ENCODE measurements around the gene PSD.

Gene PSD

DNA sequence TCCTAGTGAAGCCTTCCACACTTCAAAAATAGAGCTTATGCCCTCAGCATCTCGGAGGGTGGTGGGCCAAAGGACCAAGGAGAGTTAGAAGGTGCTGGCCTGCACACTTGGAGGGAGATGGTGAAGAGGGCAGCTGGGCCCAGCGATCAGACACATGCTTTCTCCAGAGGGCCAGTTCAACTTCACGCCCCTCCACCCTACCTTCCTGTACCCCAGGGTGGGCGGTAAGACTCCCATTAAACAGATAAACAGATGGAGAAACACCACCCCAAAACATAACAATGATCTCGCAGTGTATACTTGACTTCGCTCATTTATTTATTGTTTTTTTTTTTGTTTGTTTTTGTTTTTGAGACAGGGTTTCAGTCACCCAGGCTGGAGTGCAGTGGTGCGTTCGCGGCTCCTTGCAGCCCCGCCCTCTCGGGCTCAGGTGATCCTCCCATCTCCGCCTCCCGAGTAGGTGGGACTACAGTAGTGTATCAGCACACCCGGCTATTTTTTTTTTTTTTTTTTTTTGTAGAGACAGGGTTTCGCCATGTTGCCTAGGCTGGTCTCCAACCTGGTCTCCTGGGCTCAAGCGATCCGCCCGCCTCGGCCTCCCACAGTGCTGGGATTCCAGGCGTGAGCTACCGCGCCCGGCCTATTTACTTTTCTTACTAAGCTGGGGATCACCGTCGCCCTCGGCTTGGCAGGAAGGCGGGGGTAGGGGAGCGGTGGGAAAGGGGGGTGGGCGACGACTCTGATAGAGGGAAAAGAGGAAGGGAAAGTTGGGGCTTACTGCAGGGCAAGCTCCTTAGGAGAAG, 30.9 kb upstream of the PSD start:
- DNase-seq (ENCODE audit: insufficient read length, low spot score): peak; percentile 59
- no peak for FAIRE-seq

- DNase-seq (ENCODE audit: insufficient read length, low spot score): no peak
- no peak for FAIRE-seq
Observed at GRCh38 chr10:102444851-102445250, 26.3 kb upstream of the PSD start.

DNA sequence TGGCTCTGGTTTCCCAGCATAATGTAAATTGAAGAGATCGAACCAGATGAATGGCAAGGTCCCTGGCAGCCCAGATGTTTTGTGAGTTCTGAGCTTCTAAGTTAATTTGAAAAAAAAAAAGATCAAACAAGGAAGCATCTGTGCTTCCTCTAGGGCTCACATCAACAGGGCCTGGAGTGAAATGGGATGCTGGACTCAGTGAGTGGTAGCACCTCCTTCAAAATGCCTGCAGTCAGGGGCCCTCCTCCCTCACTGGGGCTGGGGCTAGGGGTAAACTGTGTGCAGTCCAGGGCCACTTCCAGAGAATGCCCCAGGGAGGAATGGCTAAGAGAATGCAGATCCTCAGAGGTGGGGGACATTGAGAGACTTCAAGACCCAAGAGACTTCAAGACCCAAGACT, 19.8 kb upstream of the PSD start:
- DNase-seq (ENCODE audit: insufficient read length, low spot score) (no peak), FAIRE-seq (no peak)

- FAIRE-seq: no peak
Observed at GRCh38 chr10:102437515-102437914, 18.9 kb upstream of the PSD start.

DNA sequence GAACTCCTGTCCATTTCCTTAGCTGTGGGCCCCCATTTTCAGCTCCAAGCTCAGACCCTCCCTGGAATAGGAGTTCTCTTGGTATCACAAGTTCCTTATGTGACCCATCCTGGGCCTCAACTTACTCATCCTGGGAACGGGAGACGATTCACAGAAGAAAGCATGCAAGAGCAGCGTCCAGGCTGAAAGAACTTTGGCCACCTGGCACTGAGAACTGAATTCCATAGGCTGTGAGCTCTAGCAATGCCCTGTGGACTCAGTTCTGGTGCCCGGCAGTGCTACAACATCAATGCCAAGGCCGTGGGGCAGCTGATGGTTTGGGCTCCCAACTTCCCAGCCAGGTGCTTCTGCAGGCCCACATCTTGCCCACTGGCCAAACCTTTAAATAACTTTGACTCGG, 17.7 kb upstream of the PSD start:
- DNase-seq (ENCODE audit: insufficient read length, low spot score) (no peak), FAIRE-seq (no peak)

More at GRCh38 chr10:102437515-102437914, 18.9 kb upstream of the PSD start:
- DNase-seq (ENCODE audit: insufficient read length, low spot score): no peak

DNA sequence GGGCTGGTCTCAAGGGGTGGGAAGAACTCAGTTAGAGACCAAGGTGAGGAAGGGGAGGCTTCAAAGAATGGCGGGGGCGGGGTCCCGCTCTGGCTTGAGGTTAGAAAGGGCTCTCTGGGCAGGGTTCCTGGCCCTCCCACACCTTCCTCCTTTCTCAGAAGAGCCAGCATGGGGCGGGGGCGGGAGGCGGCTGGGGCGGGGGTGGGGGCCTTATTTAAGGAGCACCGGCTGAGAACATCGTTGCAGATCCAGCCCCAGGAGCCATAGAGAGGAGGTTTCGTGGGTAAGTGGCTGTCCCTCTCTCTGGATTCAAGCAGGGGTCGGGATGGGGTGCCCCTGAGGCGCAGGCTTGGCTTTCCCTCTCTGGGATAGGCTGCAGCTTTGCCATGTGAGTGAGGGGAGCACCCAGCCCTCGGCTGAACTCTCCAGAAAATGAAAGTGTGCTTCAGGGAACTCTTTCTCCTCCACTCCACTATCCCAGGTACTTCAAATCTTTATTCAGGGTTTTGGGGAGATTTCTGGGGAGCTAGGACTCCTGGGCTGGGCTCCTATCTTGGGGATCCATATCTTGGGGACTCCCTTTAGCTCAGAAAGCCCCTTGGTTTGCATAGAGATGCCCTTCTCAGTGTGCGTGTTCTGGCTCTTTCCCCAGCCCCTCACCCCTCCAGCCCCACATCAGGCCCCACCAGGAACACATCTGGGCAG, 17.1 kb upstream of the PSD start:
- DNase-seq (ENCODE audit: insufficient read length, low spot score) (no peak), FAIRE-seq (no peak)

GRCh38 chr10:102435133-102435497, 16.5 kb upstream of the PSD start:
- no peak for FAIRE-seq
- no peak for DNase-seq (ENCODE audit: insufficient read length, low spot score)

- no peak for FAIRE-seq
Observed at GRCh38 chr10:102434394-102435132, 16.0 kb upstream of the PSD start.

GRCh38 chr10:102433619-102434046, 15.0 kb upstream of the PSD start:
- no peak for DNase-seq (ENCODE audit: insufficient read length, low spot score)
- no peak for FAIRE-seq

More at GRCh38 chr10:102434394-102435132, 16.0 kb upstream of the PSD start:
- DNase-seq (ENCODE audit: insufficient read length, low spot score): peak; percentile 40

DNA sequence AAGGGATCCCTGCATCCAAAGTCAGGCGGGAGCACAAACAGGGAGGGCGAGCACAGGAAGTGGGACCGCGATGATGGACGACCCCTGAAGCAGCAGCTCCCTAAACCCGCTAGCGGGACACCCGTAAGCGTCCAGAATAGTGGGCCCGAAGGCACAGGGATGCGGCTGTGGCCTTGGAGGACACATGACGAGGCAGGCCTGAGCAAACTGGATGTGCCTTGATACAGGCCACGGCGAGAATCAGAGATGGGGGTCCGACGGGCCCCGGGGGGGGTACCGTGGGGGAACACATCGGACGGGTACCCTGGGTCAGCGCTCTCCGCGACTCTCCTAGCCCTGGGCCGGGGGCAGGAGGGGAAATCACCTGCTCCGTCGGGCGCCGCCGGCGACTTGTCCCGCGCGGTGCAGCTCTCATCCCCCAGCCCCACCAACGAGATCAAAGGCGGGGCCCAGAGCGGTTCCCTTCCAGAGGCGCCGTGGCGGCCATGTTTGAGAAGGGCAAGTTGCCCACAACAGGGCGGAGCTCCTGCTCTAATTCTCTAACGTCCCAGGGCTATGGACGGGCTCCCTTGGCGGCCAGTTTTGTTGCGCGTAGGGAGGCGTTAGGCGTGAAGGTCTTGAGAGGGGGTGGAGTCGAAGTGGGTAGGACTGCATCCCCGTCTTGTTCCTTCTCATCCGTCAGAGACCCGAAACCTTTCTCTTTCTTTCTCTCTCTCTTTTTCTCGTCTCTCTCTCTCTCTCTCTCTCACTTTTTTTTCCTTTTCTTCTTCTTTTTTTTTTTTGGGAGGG, 13.8 kb upstream of the PSD start, which contains the start of gene CUEDC2:
Gene CUEDC2, minus strand, starts transcription at position 413 of the 789 bp plus-strand sequence. CDS start 7,386 bp downstream, outside the sequence.
- peak; percentile 91 for FAIRE-seq
- DNase-seq (ENCODE audit: insufficient read length, low spot score): peak; percentile 96

DNA sequence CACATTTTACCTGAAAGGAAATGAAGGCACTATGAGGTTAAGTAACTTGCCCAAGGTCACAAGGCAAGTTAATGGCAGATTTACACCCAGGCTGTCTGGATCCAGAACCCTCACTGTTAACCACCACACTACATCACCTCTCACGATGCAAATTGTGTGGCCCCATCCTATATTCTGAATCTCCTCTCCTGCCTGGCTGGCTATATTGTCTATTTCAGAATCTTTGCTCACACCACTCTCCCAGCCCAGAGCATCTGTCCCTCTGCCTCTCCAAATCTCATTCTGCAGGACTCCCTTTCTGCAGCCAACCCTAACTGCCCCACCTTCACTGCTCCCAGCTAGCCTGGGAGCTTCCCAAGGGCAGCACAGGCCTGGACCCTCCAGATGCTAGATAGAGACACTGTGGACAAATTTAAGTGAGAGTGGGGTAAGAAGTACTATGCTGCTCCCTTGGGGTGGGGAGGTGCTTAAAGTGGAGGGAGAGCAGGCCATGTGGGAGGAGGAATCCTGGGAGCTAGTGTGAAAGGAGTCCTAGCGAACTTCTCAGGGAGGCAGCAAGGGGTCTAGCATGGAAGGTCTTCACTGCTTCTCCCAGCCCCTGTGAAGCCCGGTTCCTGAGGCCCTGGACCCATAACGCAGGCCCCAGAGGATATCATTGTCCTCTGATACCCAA, 13.0 kb upstream of the PSD start:
- no peak for FAIRE-seq
- no peak for DNase-seq (ENCODE audit: insufficient read length, low spot score)

DNA sequence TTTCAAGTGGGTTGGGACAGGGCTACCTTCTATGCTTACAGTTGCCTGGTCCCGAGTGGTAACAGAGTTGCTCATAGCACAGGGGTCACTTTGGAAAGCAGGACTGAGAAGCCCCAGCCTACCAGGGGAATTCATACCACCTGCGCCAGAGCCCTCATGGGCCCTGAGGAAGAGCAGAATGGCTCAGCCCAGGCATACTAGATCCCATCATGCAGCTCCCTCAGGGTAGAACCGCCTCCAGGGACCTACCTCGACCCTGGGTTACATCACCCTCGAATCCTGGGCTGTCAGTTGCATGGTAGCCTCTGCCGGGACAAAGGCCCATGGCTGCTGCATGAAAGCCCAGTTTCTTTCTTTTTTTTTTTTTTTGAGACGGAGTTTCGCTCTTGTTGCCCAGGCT, 10.9 kb upstream of the PSD start:
- no peak for FAIRE-seq
- DNase-seq (ENCODE audit: insufficient read length, low spot score): no peak

GRCh38 chr10:102426803-102427287, 8.3 kb upstream of the PSD start:
- no peak for DNase-seq (ENCODE audit: insufficient read length, low spot score)
- no peak for FAIRE-seq

DNA sequence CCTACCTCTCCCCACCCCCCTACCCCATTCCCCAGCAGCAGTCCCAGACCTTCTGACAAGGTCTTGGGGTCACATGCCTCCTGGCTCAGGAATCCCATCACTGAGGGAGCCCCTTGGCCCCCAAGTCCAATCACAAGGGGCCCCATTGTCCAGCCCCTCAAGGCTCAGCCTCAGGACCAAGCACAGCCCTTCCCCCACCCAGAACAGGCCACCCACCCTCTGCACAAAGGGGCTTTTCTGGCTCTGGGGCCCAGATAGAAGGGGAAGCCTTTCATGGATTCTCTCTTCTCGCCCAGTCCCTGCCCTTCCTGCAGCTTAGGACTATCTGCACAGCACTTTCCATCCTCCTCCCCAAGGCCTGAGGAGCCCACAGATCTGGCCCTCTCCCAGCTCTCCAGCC, 6.9 kb upstream of the PSD start:
- FAIRE-seq (no peak), DNase-seq (ENCODE audit: insufficient read length, low spot score) (no peak)

DNA sequence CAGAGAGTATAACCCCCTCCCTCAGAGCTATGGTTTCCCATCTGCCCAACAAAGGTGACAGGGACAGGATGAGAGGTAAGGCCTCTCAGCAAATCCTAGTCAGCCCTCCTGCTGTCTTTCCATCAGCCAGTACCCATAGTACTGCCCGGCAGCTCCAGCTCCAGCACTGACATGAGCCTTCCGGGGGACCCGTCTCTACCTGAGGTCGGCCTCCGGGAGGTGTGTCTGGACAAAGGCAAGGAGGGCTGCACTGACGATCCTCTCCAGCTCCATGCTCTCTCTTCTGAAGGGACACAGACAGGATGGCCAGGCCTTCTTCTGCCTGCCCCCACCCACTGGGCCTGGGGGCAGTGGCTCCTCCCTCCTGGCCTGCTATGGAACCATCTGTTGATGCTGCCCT, 6.3 kb upstream of the PSD start:
- DNase-seq (ENCODE audit: insufficient read length, low spot score) (no peak), FAIRE-seq (no peak)

DNA sequence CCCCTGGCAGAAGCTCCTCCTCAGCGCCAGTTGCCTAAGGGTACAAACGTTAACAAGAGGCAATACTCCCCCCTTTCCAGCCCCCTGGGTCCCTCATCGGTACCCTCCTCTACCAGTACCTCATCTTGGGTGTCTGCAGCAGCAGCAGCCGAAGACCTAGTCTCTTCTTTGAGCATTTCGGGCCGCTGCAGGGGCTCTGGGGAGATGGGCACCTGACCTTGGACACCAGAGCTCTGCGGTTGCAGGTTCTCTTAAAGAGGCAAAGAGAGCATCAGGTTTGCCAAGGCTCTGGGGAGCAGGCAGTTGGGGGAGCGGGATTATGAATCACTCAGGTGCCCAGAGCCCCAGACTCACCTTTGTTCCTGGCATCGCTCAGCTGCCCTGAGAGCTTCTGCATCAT, 5.6 kb upstream of the PSD start:
- FAIRE-seq (no peak), DNase-seq (ENCODE audit: insufficient read length, low spot score) (no peak)

GRCh38 chr10:102423372-102423968, 4.9 kb upstream of the PSD start:
- DNase-seq (ENCODE audit: insufficient read length, low spot score): no peak
- no peak for FAIRE-seq

DNA sequence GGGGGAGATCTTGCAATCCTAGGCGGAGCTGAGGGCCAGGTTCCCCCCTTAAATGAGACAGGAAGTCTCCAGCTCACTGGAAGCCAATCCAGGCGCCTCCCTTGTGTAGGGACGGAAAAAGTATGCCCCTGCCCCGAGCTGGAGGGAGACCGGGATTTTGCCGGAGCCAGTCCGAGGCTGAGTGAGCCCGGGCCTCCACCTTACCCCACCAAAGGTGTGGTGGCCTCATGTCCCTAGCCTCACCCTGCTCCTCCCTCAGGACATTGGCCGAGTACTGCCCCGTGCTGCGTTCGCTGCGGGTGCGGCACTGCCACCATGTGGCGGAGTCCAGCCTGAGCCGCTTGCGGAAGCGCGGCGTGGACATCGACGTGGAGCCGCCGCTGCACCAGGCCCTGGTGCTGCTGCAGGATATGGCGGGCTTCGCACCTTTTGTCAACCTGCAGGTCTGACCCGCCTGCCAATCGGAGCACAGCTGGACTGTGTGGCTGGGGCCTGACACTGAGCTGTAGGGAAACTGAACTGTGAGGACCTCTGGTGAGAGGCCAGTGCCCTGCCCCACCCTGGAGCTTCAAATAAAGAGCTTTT, 4.1 kb upstream of the PSD start:
- DNase-seq (ENCODE audit: insufficient read length, low spot score) (no peak), FAIRE-seq (no peak)
